ENCODE results near the gene EDEM3. TPM values are rescaled to one million over a fixed set of nuclear protein-coding genes. Genes with fewer than 3 reads are reported as not detected.

Gene EDEM3
- total RNA-seq, 1 experiment from 2014 or later = 14.0 TPM

- Histone ChIP-seq H3K27ac (ENCODE audit: insufficient read length, low read depth, low read length) (no peak overlapping the region), H2AFZ (ENCODE audit: low read length) (no peak overlapping the region), H2BK12ac (ENCODE audit: insufficient read length, low read depth, low read length) (no peak overlapping the region), H3K18ac (ENCODE audit: insufficient read length, low read depth, low read length) (no peak overlapping the region), H3T11ph (ENCODE audit: low read length) (no peak overlapping the region), H4K91ac (ENCODE audit: insufficient read length, low read depth, low read length) (no peak overlapping the region), H3K27me3 (ENCODE audit: insufficient read depth, low read length) (no peaks in the 10 kb centered on the region; the same call in 1 of the 2 replicates), H3K14ac (ENCODE audit: insufficient read depth, low read length) (no peak overlapping the region), H2AK5ac (ENCODE audit: insufficient read length, low read length) (no peak overlapping the region), H4K20me1 (ENCODE audit: control insufficient read depth, insufficient read depth, insufficient read length) (no peaks in the 10 kb centered on the region), H2BK5ac (ENCODE audit: insufficient read length, low read length) (no peak overlapping the region), H3K9me3 (ENCODE audit: control insufficient read depth, low read depth, low read length) (no peaks in the 10 kb centered on the region), H3K79me1 (ENCODE audit: insufficient read depth, low read depth, low read length, poor library complexity, severe bottlenecking) (no peaks in the 10 kb centered on the region), H3K79me2 (ENCODE audit: insufficient read depth, low read length) (no peaks in the 10 kb centered on the region), H3K56ac (ENCODE audit: insufficient read length, low read depth, low read length) (no peak overlapping the region), H3K23me2 (ENCODE audit: insufficient read length, low read depth, low read length, poor library complexity, severe bottlenecking) (peaks cover 5% of the 10 kb centered on the region), H4K8ac (replicated peaks; ENCODE audit: insufficient read length, low read depth, low read length) (no peak overlapping the region), H4K5ac (ENCODE audit: insufficient read length, low read depth, low read length) (no peak overlapping the region), H3K23ac (ENCODE audit: insufficient read length, low read depth, low read length) (no peak overlapping the region), H3K4me1 (ENCODE audit: insufficient read depth, low read length) (no peaks in the 10 kb centered on the region), H3K4me2 (ENCODE audit: insufficient read depth, insufficient read length, low read length) (no peak overlapping the region), H2BK120ac (ENCODE audit: low read depth, low read length, poor library complexity, severe bottlenecking) (no peak overlapping the region), H2BK20ac (ENCODE audit: low read depth, low read length, poor library complexity, severe bottlenecking) (no peak overlapping the region), H3K4ac (ENCODE audit: low read depth, low read length) (no peak overlapping the region), H2BK15ac (ENCODE audit: low read depth, low read length) (no peak overlapping the region), H3K9ac (ENCODE audit: extremely low read depth, insufficient read length, low read length) (no peak overlapping the region)
- TF ChIP-seq CTCF (conservative IDR thresholded peaks at IDR 0.05) = no peak
- H3K9me3 Mint-ChIP-seq = no peaks in the 10 kb centered on the region; a peak in 2 of 5 replicates
- peaks cover 23% of the 10 kb centered on the region for H3K27me3 Mint-ChIP-seq (ENCODE audit: low read depth)
- no peaks in the 10 kb centered on the region; a peak in 1 of 7 replicates for H3K36me3 Mint-ChIP-seq (ENCODE audit: insufficient read depth in 1 of 3, low read depth in 3 of 3)
- no peak overlapping the region for H3K4me3 Mint-ChIP-seq
- no CpG with 5 or more reads among the region's 1 CpG for WGBS (ENCODE audit: extremely low coverage, insufficient read length, low lambda C conversion rate)
- no peak for DNase-seq
- peaks cover 16 to 18% of the 10 kb centered on the region in 2 experiments for H3K4me1 Mint-ChIP-seq
- H3K27ac Mint-ChIP-seq = no peak overlapping the region
Observed at GRCh38 chr1:184759112-184759511, 4.5 kb upstream of the EDEM3 start.
